ENCODE measurements around the gene PSME3. TPM values are rescaled to one million over a fixed set of nuclear protein-coding genes. Genes with fewer than 3 reads are reported as not detected.

The PSME3 gene
- total and polyA plus RNA-seq, 2 experiments from 2014 or later = 93.5 to 178 TPM

GRCh38 chr17:42827472-42827871 lies 5.7 kb upstream of the PSME3 start:
- Mint-ChIP-seq H3K4me3 (no peak overlapping the region), H3K9me3 (no peaks in the 10 kb centered on the region), H3K4me1 (peaks cover 7% of the 10 kb centered on the region), H3K36me3 (ENCODE audit: low read depth) (no peaks in the 10 kb centered on the region; the same call in 2 of the 3 replicates), H3K27me3 (ENCODE audit: insufficient read depth, low read depth, poor library complexity) (peaks cover 3% of the 10 kb centered on the region), H3K27ac (no peak overlapping the region)
- Histone ChIP-seq H3K27ac (ENCODE audit: low read depth) (no peak overlapping the region), H3K4me2 (no peak overlapping the region), H3K4me3 (no peak overlapping the region), H3K9me2 (ENCODE audit: insufficient read depth) (no peaks in the 10 kb centered on the region), H3K4me1 (ENCODE audit: insufficient read depth) (peaks cover 12% of the 10 kb centered on the region), H2AFZ (no peak overlapping the region), H4K20me1 (replicated peaks; ENCODE audit: insufficient read depth) (no peaks in the 10 kb centered on the region; the same call in 1 of the 2 replicates), H3K79me2 (replicated peaks; ENCODE audit: insufficient read depth) (peaks cover 13% of the 10 kb centered on the region), H3K27me3 (ENCODE audit: insufficient read depth) (no peaks in the 10 kb centered on the region), H3F3A (replicated peaks; ENCODE audit: low read depth) (0 out of 2 replicates have a peak, but pooled peaks cover 6% of the 10 kb centered on the region), H3K36me3 (ENCODE audit: insufficient read depth) (no peaks in the 10 kb centered on the region)
- DNase-seq (ENCODE audit: low spot score) (no peak), ATAC-seq (no peak)
- TF ChIP-seq EZH2phosphoT487 (IDR thresholded peaks at IDR 0.05; ENCODE audit: unreplicated experiment) (no peak), EZH2 (IDR thresholded peaks at IDR 0.05; ENCODE audit: low read depth, unreplicated experiment) (no peak), JUNB (IDR thresholded peaks at IDR 0.05; ENCODE audit: unreplicated experiment) (no peak), ZNF114 (CRISPR knock-in tag; IDR thresholded peaks at IDR 0.05) (no peak), CREB1 (CRISPR knock-in tag; IDR thresholded peaks at IDR 0.05; ENCODE audit: low read depth) (no peak), ZNF331 (CRISPR knock-in tag; IDR thresholded peaks at IDR 0.05; ENCODE audit: low read depth) (no peak), CTCF (conservative IDR thresholded peaks at IDR 0.05; ENCODE audit: low read depth in 2 of 2) (no peak), POLR2AphosphoS5 (IDR thresholded peaks at IDR 0.05; ENCODE audit: low read depth) (no peak), STAT1 (IDR thresholded peaks at IDR 0.05; ENCODE audit: unreplicated experiment) (no peak), NANOG (IDR thresholded peaks at IDR 0.05; ENCODE audit: borderline replicate concordance) (no peak), ZNF462 (CRISPR knock-in tag; IDR thresholded peaks at IDR 0.05) (no peak), REST (IDR thresholded peaks at IDR 0.05; ENCODE audit: unreplicated experiment) (no peak), ETS1 (IDR thresholded peaks at IDR 0.05) (no peak)

Data from GM23338 (cell line).